H1 (cell line): ENCODE data around the gene KCNK3.

Source experiments
- CHD1 ChIP-seq: IDR thresholded peaks from 2 replicates; pipeline ENCODE4 v1.6.1; 2012; ENCODE audit warnings: low read depth, low read length, improper control_type of control experiment
- CTBP2 ChIP-seq: IDR thresholded peaks from 2 replicates; pipeline ENCODE4 v1.7.0; 2011; ENCODE audit warnings: borderline replicate concordance, mild to moderate bottlenecking, moderate library complexity, mixed read lengths, low read length; ENCODE audit not compliant: insufficient read depth, insufficient read length
- FOSL1 ChIP-seq: IDR thresholded peaks from 2 replicates; pipeline ENCODE4 v1.6.1; 2011; ENCODE audit warnings: mild to moderate bottlenecking, low read depth, low read length, moderate library complexity; ENCODE audit not compliant: insufficient read depth
- HDAC6 ChIP-seq: IDR thresholded peaks from one replicate; pipeline ENCODE4 v1.7.1; 2012; ENCODE audit warnings: low read depth, mild to moderate bottlenecking, inconsistent platforms, low read length, moderate library complexity
- JUND ChIP-seq: IDR thresholded peaks from 2 replicates; pipeline ENCODE4 v1.6.1; 2011; ENCODE audit warnings: mild to moderate bottlenecking, improper control_type of control experiment, low read length
- POLR2A ChIP-seq, 2 experiments: IDR thresholded peaks; 1 replicate in 1 of 2; 2 replicates in 1 of 2; pipeline ENCODE4 v1.6.1; 2011; ENCODE audit warnings: low read depth in 2 of 2, low read length in 2 of 2, mild to moderate bottlenecking in 2 of 2; ENCODE audit errors: control extremely low read depth in 1 of 2
- RXRA ChIP-seq: IDR thresholded peaks from 2 replicates; pipeline ENCODE4 v1.6.1; 2011; ENCODE audit warnings: low read depth, mild to moderate bottlenecking, low read length, moderate library complexity; ENCODE audit not compliant: insufficient read depth
- SIN3A ChIP-seq, 2 experiments: IDR thresholded peaks in 1 of 2; conservative IDR thresholded peaks in 1 of 2; 2 replicates each; pipeline ENCODE4 v1.6.1; 2011 to 2012; ENCODE audit warnings: low read length in 2 of 2, improper control_type of control experiment in 1 of 2, low read depth in 1 of 2, mild to moderate bottlenecking in 1 of 2
- YY1 ChIP-seq: IDR thresholded peaks from 2 replicates; pipeline ENCODE4 v1.6.1; 2011; ENCODE audit warnings: low read depth, mild to moderate bottlenecking, low read length
- TF ChIP-seq, protein P1 (sequence below): IDR thresholded peaks from 2 replicates; pipeline ENCODE4 v1.6.1; 2012; ENCODE audit warnings: low read length, inconsistent platforms
- TF ChIP-seq, protein P2 (sequence below), 3 experiments: IDR thresholded peaks; 1 replicate in 2 of 3; 2 replicates in 1 of 3; pipeline versions ENCODE4 v1.5.1 to v1.6.1; 2011; ENCODE audit warnings: low read length in 3 of 3, mild to moderate bottlenecking in 3 of 3, inconsistent platforms in 2 of 3, low read depth in 1 of 3, moderate library complexity in 1 of 3; ENCODE audit not compliant: insufficient read depth in 1 of 3; ENCODE audit errors: control extremely low read depth in 1 of 3

DNA sequence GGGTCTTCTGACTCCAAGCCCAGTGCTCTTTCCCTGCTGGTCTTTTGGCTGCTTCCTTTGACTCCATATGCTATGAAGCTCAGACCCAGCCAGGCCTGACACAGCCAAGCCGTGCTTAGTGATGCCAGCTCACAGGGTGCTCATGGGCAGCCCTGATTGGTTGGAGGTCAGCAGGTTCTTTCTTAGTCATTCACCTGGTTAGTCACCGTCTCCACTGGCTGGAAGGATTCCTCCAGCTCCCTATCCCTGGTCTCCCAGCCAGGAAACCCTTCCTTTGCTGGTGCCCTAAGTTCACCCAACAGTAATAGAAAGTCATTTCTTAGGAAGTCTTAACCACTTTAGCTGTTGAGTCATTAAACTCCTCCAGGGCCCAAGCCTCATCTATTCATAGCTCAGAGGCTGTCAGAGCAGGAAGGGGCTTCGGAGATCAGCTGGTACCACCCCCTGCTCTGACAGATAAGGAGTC lies 3.9 kb downstream of the KCNK3 start:
- TF ChIP-seq CHD1 (no peak), SIN3A (conservative IDR thresholded peaks at IDR 0.05 in 1 of 2, IDR thresholded peaks at IDR 0.05 in 1 of 2; ENCODE audit: low read depth in 1 of 2, low read length in 2 of 2) (no peak), RXRA (no peak), JUND (no peak), HDAC6 (no peak), FOSL1 (no peak), CTBP2 (no peak), YY1 (no peak), POLR2A (IDR thresholded peaks at IDR 0.05; ENCODE audit: control extremely low read depth in 1 of 2, low read depth in 2 of 2, low read length in 2 of 2) (no peak)
- TF ChIP-seq, protein P1, sequence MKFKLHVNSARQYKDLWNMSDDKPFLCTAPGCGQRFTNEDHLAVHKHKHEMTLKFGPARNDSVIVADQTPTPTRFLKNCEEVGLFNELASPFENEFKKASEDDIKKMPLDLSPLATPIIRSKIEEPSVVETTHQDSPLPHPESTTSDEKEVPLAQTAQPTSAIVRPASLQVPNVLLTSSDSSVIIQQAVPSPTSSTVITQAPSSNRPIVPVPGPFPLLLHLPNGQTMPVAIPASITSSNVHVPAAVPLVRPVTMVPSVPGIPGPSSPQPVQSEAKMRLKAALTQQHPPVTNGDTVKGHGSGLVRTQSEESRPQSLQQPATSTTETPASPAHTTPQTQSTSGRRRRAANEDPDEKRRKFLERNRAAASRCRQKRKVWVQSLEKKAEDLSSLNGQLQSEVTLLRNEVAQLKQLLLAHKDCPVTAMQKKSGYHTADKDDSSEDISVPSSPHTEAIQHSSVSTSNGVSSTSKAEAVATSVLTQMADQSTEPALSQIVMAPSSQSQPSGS = no peak
- TF ChIP-seq, protein P2, sequence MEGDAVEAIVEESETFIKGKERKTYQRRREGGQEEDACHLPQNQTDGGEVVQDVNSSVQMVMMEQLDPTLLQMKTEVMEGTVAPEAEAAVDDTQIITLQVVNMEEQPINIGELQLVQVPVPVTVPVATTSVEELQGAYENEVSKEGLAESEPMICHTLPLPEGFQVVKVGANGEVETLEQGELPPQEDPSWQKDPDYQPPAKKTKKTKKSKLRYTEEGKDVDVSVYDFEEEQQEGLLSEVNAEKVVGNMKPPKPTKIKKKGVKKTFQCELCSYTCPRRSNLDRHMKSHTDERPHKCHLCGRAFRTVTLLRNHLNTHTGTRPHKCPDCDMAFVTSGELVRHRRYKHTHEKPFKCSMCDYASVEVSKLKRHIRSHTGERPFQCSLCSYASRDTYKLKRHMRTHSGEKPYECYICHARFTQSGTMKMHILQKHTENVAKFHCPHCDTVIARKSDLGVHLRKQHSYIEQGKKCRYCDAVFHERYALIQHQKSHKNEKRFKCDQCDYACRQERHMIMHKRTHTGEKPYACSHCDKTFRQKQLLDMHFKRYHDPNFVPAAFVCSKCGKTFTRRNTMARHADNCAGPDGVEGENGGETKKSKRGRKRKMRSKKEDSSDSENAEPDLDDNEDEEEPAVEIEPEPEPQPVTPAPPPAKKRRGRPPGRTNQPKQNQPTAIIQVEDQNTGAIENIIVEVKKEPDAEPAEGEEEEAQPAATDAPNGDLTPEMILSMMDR (IDR thresholded peaks at IDR 0.05; ENCODE audit: control extremely low read depth in 1 of 3, insufficient read depth in 1 of 3, low read depth in 1 of 3, low read length in 3 of 3) = no peak
